Measurements from ENCODE around the gene POLR2B. TPM values are rescaled to one million over a fixed set of nuclear protein-coding genes. Genes with fewer than 3 reads are reported as not detected.

The POLR2B gene
- total RNA-seq, 2 experiments from 2014 or later: 106 to 144 TPM

GRCh38 chr4:57061395-57061794 is 82.7 kb downstream of the POLR2B start:
- no peak for TF ChIP-seq CTCF (conservative IDR thresholded peaks at IDR 0.05; ENCODE audit: low read length)
- no peak for TF ChIP-seq EZH2phosphoT487 (IDR thresholded peaks at IDR 0.05; ENCODE audit: borderline replicate concordance, low read depth, low read length)
- no peaks in the 10 kb centered on the region for H3K4me1 ChIP-seq (ENCODE audit: insufficient read depth, low read length, poor library complexity, severe bottlenecking)
- H3K36me3 ChIP-seq (ENCODE audit: insufficient read depth, low read length): no peaks in the 10 kb centered on the region
- H3K4me3 ChIP-seq (ENCODE audit: low read depth, low read length, poor library complexity, severe bottlenecking): no peak overlapping the region
- no peaks in the 10 kb centered on the region for H3K9me2 ChIP-seq (ENCODE audit: insufficient read depth, low read length)
- no peaks in the 10 kb centered on the region for H3K9me3 ChIP-seq (ENCODE audit: low read length)
- ChIA-PET CTCF (ENCODE audit: unreplicated experiment) (no interaction called here), POLR2A (no interaction called here)
- intact Hi-C loops (cut with micrococcal nuclease; ENCODE audit: unreplicated experiment): no loop called here
- no peaks in the 10 kb centered on the region for H3K79me2 ChIP-seq (ENCODE audit: insufficient read depth, low read depth, low read length)
- H3K4me2 ChIP-seq (ENCODE audit: low read length): no peak overlapping the region
- no peak overlapping the region for H2AFZ ChIP-seq (ENCODE audit: low read length)
- no peaks in the 10 kb centered on the region for H4K20me1 ChIP-seq (ENCODE audit: insufficient read depth, low read length)
- DNase-seq (ENCODE audit: low spot score): no peak
- H3K27ac ChIP-seq (ENCODE audit: low read depth, low read length, poor library complexity, severe bottlenecking): no peak overlapping the region
- BruUV-seq (replicated peaks): no TSS peak

GRCh38 chr4:57063518-57063917 is 84.8 kb downstream of the POLR2B start:
- Histone ChIP-seq H3K36me3 (ENCODE audit: insufficient read depth, low read length) (no peaks in the 10 kb centered on the region), H3K9me3 (ENCODE audit: low read length) (no peaks in the 10 kb centered on the region), H2AFZ (ENCODE audit: low read length) (no peak overlapping the region), H3K4me2 (ENCODE audit: low read length) (no peak overlapping the region), H3K9me2 (ENCODE audit: insufficient read depth, low read length) (no peaks in the 10 kb centered on the region), H3K27ac (ENCODE audit: low read depth, low read length, poor library complexity, severe bottlenecking) (no peak overlapping the region), H3K4me3 (ENCODE audit: low read depth, low read length, poor library complexity, severe bottlenecking) (no peak overlapping the region), H3K79me2 (ENCODE audit: insufficient read depth, low read depth, low read length) (no peaks in the 10 kb centered on the region), H3K4me1 (ENCODE audit: insufficient read depth, low read length, poor library complexity, severe bottlenecking) (no peaks in the 10 kb centered on the region), H4K20me1 (ENCODE audit: insufficient read depth, low read length) (no peaks in the 10 kb centered on the region)
- TF ChIP-seq CTCF (conservative IDR thresholded peaks at IDR 0.05; ENCODE audit: low read length): no peak
- TF ChIP-seq EZH2phosphoT487 (IDR thresholded peaks at IDR 0.05; ENCODE audit: borderline replicate concordance, low read depth, low read length): no peak
- ChIA-PET POLR2A (no interaction called here), CTCF (ENCODE audit: unreplicated experiment) (no interaction called here)
- intact Hi-C loops (cut with micrococcal nuclease; ENCODE audit: unreplicated experiment): no loop called here
- DNase-seq (ENCODE audit: low spot score): no peak
- BruUV-seq (replicated peaks): no TSS peak

- ChIA-PET POLR2A (no interaction called here), CTCF (ENCODE audit: unreplicated experiment) (no interaction called here)
- DNase-seq (ENCODE audit: low spot score): no peak
- H3K36me3 ChIP-seq (ENCODE audit: insufficient read depth, low read length): no peaks in the 10 kb centered on the region
- TF ChIP-seq EZH2phosphoT487 (IDR thresholded peaks at IDR 0.05; ENCODE audit: borderline replicate concordance, low read depth, low read length) (no peak), CTCF (conservative IDR thresholded peaks at IDR 0.05; ENCODE audit: low read length) (no peak)
- no peaks in the 10 kb centered on the region for H3K4me1 ChIP-seq (ENCODE audit: insufficient read depth, low read length, poor library complexity, severe bottlenecking)
- no peaks in the 10 kb centered on the region for H4K20me1 ChIP-seq (ENCODE audit: insufficient read depth, low read length)
- H3K27ac ChIP-seq (ENCODE audit: low read depth, low read length, poor library complexity, severe bottlenecking): no peak overlapping the region
- no peaks in the 10 kb centered on the region for H3K79me2 ChIP-seq (ENCODE audit: insufficient read depth, low read depth, low read length)
- H3K4me2 ChIP-seq (ENCODE audit: low read length): no peak overlapping the region
- H3K9me2 ChIP-seq (ENCODE audit: insufficient read depth, low read length): no peaks in the 10 kb centered on the region
- no peaks in the 10 kb centered on the region for H3K9me3 ChIP-seq (ENCODE audit: low read length)
- H3K4me3 ChIP-seq (ENCODE audit: low read depth, low read length, poor library complexity, severe bottlenecking): no peak overlapping the region
- H2AFZ ChIP-seq (ENCODE audit: low read length): no peak overlapping the region
- intact Hi-C loops (cut with micrococcal nuclease; ENCODE audit: unreplicated experiment): no loop called here
- BruUV-seq (replicated peaks): no TSS peak
Measured at GRCh38 chr4:57064120-57064519, 85.4 kb downstream of the POLR2B start.

Measured in OCI-LY7 (cell line).